ENCODE data around the gene PDZK1IP1.

PDZK1IP1 gene

DNA sequence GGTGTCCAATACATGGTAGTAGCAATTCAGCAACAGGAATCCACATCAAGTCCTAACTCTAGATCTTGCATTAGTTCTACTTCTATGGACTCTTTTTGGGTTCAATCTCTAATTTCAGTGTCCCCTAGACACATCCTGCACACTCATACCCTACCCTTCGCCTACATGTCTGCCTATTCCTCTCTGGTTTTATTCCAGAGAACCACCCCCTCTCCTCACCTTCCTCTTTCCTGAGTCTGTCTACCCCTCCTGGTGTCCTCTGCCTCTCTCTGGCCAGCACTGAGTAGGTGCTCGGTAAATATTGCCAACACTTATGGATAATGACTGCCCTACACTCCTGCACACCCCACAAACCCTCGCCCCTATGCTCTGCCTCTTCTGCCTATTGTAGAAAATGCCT lies 32.6 kb upstream of the PDZK1IP1 start:
- Histone ChIP-seq H3K4me1 (ENCODE audit: insufficient read depth, low read length) (no peaks in the 10 kb centered on the region), H3K27ac (ENCODE audit: low read depth, low read length) (no peak overlapping the region), H3K36me3 (ENCODE audit: insufficient read depth, low read length) (no peaks in the 10 kb centered on the region)

DNA sequence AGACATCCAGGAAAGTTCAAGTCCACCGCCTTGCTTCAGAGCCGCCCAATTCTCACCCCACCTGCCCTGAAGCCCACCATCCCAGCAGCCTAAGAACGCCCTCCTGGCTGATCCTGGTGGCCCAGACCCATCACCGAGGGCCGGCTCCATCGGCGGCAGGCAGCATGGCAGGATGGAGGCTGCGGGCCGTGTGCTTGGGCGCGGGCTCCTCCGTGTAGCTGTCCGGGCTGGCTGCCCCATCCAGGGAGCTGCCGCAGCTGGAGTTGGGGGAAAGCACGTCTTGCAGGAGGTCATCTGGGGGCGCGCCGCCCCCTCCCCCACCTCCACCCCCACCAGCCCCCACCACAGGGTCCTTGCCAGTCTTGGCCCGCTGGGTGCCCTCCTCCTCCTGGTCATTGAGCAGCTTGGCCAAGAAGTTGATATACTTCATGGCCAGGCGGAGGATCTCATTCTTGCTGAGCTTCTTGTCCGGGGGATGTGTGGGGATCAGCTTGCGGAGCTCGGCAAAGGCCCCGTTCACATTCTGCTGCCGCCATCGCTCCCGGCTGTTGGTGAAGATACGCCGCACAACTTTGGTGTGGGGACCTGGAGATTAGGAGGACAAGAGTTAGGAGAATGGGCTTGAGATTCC lies 29.9 kb upstream of the PDZK1IP1 start:
- no peaks in the 10 kb centered on the region for H3K4me1 ChIP-seq (ENCODE audit: insufficient read depth, low read length)

More for the DNA sequence above, 32.6 kb upstream of the PDZK1IP1 start:
- no peak overlapping the region for H3K4me3 ChIP-seq (ENCODE audit: low read depth in 1 of 2, low read length in 2 of 2)
- no peak overlapping the region for H3K9ac ChIP-seq (ENCODE audit: low read length)
- peaks cover 39 to 48% of the 10 kb centered on the region in 2 donors for H3K27me3 ChIP-seq (ENCODE audit: control insufficient read depth in 1 of 2, insufficient read depth in 2 of 2, low read length in 2 of 2)
- no peaks in the 10 kb centered on the region for H3K9me3 ChIP-seq (ENCODE audit: low read length)

GRCh38 chr1:47219001-47219400 lies 29.2 kb upstream of the PDZK1IP1 start:
- Histone ChIP-seq H3K27ac (ENCODE audit: low read depth, low read length) (no peak overlapping the region), H3K36me3 (ENCODE audit: insufficient read depth, low read length) (no peaks in the 10 kb centered on the region), H3K9me3 (ENCODE audit: low read length) (no peaks in the 10 kb centered on the region), H3K4me1 (ENCODE audit: insufficient read depth, low read length) (no peaks in the 10 kb centered on the region), H3K27me3 (ENCODE audit: control insufficient read depth in 1 of 2, insufficient read depth in 2 of 2, low read length in 2 of 2) (peaks cover 13 to 17% of the 10 kb centered on the region in 2 donors), H3K9ac (ENCODE audit: low read length) (no peak overlapping the region), H3K4me3 (ENCODE audit: low read depth in 1 of 2, low read length in 2 of 2) (no peak overlapping the region)

More for the DNA sequence above, 29.9 kb upstream of the PDZK1IP1 start:
- Histone ChIP-seq H3K27ac (ENCODE audit: low read depth, low read length) (no peak overlapping the region), H3K9ac (ENCODE audit: low read length) (no peak overlapping the region), H3K9me3 (ENCODE audit: low read length) (no peaks in the 10 kb centered on the region), H3K27me3 (ENCODE audit: control insufficient read depth in 1 of 2, insufficient read depth in 2 of 2, low read length in 2 of 2) (peaks cover 20 to 24% of the 10 kb centered on the region in 2 donors), H3K4me3 (ENCODE audit: low read depth in 1 of 2, low read length in 2 of 2) (no peak overlapping the region), H3K36me3 (ENCODE audit: insufficient read depth, low read length) (no peaks in the 10 kb centered on the region)

DNA sequence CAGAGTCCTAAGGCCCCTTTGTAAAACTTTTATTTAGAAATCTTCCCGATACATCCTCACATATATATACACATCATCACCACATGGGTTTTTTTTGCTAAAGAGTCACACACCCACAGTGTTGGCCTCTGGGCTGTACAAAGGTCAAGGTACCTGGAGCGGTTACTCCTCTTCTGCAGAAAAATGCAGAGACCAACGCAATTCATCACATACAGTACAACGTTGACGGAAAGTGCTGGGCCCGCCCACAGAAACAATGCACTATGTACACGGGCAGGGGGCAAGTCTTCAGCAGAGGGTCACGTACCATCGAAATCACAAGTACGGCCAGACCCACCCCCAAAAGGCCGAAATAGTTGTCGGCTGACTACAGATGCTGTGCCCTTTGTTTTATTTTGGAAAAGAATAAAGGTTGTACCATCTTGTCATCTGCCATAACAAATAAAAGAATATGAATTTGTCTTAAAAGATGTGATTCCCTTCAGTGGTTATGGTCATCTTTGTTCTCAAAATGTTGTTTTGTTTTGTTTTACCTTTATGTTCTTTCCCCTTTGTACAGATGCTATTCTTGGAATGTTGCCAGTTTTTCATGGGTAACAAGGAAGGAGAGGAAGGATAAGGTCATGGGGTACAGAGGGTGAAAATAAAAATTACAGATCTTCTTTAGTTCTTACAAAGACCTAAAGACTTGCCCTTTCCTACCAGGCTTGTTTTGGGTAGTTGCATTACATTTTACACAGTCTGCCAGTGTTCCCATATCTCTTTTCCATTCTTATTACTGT lies 26.6 kb upstream of the PDZK1IP1 start:
- Histone ChIP-seq H3K27me3 (ENCODE audit: control insufficient read depth in 1 of 2, insufficient read depth in 2 of 2, low read length in 2 of 2) (no peaks in the 10 kb centered on the region), H3K4me3 (ENCODE audit: low read depth in 1 of 2, low read length in 2 of 2) (no peak overlapping the region), H3K9me3 (ENCODE audit: low read length) (no peaks in the 10 kb centered on the region), H3K27ac (ENCODE audit: low read depth, low read length) (no peak overlapping the region), H3K4me1 (ENCODE audit: insufficient read depth, low read length) (no peaks in the 10 kb centered on the region), H3K9ac (ENCODE audit: low read length) (no peak overlapping the region), H3K36me3 (ENCODE audit: insufficient read depth, low read length) (no peaks in the 10 kb centered on the region)

- H3K9me3 ChIP-seq (ENCODE audit: low read length), result no peaks in the 10 kb centered on the region
- no peak overlapping the region for H3K27ac ChIP-seq (ENCODE audit: low read depth, low read length)
- no peaks in the 10 kb centered on the region for H3K27me3 ChIP-seq (ENCODE audit: control insufficient read depth in 1 of 2, insufficient read depth in 2 of 2, low read length in 2 of 2)
- H3K4me3 ChIP-seq (ENCODE audit: low read depth in 1 of 2, low read length in 2 of 2), result no peak overlapping the region
- no peaks in the 10 kb centered on the region for H3K4me1 ChIP-seq (ENCODE audit: insufficient read depth, low read length)
- no peak overlapping the region for H3K9ac ChIP-seq (ENCODE audit: low read length)
- H3K36me3 ChIP-seq (ENCODE audit: insufficient read depth, low read length), result no peaks in the 10 kb centered on the region
These were observed 25.9 kb upstream of the PDZK1IP1 start for GRCh38 chr1:47215713-47216112.

GRCh38 chr1:47214549-47214948 lies 24.7 kb upstream of the PDZK1IP1 start:
- Histone ChIP-seq H3K27ac (ENCODE audit: low read depth, low read length) (no peak overlapping the region), H3K36me3 (ENCODE audit: insufficient read depth, low read length) (no peaks in the 10 kb centered on the region), H3K27me3 (ENCODE audit: control insufficient read depth in 1 of 2, insufficient read depth in 2 of 2, low read length in 2 of 2) (no peaks in the 10 kb centered on the region), H3K9me3 (ENCODE audit: low read length) (no peaks in the 10 kb centered on the region), H3K4me3 (ENCODE audit: low read depth in 1 of 2, low read length in 2 of 2) (no peak overlapping the region), H3K4me1 (ENCODE audit: insufficient read depth, low read length) (no peaks in the 10 kb centered on the region), H3K9ac (ENCODE audit: low read length) (no peak overlapping the region)

DNA sequence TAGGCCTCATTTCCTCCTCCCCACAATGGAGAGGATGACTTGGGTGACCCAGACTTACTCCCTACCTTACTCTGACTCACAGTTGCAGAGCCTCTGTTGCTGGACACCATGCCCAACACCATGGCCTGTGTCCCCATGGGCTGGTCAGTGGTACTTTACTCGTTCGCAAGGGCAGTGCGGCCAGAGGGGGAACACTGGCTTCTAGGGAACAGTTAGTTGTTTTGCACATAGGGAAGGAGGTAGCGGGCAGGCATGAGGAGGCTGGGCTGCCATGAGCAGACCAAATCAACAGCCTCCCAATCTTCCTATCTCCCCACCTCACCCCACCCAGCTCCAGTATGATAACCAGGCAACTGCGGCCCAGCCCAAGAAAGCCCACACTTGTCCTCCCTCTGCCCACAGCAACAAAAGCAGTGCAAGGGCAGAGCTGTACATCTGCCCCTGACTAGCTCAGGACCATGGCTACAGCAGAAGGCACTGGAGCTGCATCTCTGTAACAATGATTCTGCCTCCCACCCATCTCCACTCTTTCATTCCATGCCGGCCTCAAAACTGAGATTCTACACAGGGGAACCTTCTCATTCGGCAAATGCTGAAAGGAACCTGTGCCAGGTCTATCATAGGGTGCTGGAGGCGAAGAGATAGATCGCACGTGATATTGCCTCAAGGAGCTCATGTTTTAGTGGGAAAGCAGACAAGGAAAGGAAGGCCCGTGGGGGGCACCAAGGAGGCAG lies 23.6 kb upstream of the PDZK1IP1 start:
- Histone ChIP-seq H3K27me3 (ENCODE audit: control insufficient read depth in 1 of 2, insufficient read depth in 2 of 2, low read length in 2 of 2) (peaks cover 0 to 2% of the 10 kb centered on the region in 2 donors), H3K9me3 (ENCODE audit: low read length) (no peaks in the 10 kb centered on the region), H3K4me3 (ENCODE audit: low read depth in 1 of 2, low read length in 2 of 2) (no peak overlapping the region), H3K36me3 (ENCODE audit: insufficient read depth, low read length) (no peaks in the 10 kb centered on the region), H3K27ac (ENCODE audit: low read depth, low read length) (no peak overlapping the region), H3K4me1 (ENCODE audit: insufficient read depth, low read length) (no peaks in the 10 kb centered on the region), H3K9ac (ENCODE audit: low read length) (no peak overlapping the region)

DNA sequence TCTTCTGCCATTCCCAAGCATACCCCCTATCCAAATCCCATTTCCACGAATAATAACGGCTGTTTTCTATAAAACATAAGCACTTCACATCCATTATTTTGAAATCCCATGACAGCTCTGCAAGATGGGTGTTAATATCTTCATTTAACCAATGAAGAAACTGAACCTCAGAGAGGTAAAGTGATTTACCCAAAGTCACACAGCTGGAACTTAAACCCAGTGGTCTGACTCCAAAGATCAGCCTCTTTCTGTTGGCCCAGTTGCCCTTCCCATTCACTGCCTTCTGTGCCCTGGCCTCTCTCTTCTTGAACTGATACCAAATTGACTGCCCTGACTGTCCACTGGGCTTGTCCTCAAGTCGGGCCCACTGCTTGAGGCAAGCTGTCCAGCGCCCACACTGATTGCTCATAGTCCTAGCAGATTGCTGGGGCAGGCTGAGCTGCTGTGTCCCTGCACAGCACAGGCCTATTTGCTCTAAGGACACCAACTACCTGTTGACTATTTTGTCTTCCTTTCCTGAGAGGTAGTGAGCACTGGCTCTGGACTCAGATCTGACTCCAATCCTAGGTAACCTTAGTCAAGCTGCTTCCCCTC lies 22.9 kb upstream of the PDZK1IP1 start:
- peaks cover 0 to 4% of the 10 kb centered on the region in 2 donors for H3K27me3 ChIP-seq (ENCODE audit: control insufficient read depth in 1 of 2, insufficient read depth in 2 of 2, low read length in 2 of 2)
- no peak overlapping the region for H3K4me3 ChIP-seq (ENCODE audit: low read depth in 1 of 2, low read length in 2 of 2)
- no peaks in the 10 kb centered on the region for H3K4me1 ChIP-seq (ENCODE audit: insufficient read depth, low read length)
- no peaks in the 10 kb centered on the region for H3K9me3 ChIP-seq (ENCODE audit: low read length)
- H3K9ac ChIP-seq (ENCODE audit: low read length), result no peak overlapping the region
- no peaks in the 10 kb centered on the region for H3K36me3 ChIP-seq (ENCODE audit: insufficient read depth, low read length)
- no peak overlapping the region for H3K27ac ChIP-seq (ENCODE audit: low read depth, low read length)

DNA sequence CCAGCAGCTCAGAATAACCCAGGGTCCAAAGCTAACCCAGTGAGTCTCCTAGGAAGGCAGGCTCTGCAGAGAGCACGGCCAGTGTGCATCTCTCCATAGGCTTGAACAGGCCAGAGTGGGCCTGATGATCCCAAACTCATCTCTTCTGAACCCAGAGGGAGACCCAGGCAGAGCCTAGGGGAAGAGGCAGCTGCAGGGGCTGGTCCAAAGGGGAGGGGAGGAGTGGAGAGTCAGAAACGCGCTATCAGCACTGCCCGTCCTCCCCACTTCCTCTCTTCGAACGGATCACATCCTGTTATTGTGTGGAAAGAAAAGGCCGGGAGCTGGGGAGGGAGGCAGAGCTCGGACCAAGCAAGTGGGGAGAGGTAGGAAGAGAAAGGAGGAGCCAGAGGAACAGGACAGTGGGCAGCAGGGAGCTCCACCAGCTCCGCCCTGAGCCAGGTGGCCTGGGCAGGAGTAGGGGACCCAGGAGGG lies 22.0 kb upstream of the PDZK1IP1 start:
- H3K36me3 ChIP-seq (ENCODE audit: insufficient read depth, low read length), result no peaks in the 10 kb centered on the region
- H3K27me3 ChIP-seq (ENCODE audit: control insufficient read depth in 1 of 2, insufficient read depth in 2 of 2, low read length in 2 of 2), result peaks cover 0 to 4% of the 10 kb centered on the region in 2 donors
- H3K27ac ChIP-seq (ENCODE audit: low read depth, low read length), result no peak overlapping the region
- no peaks in the 10 kb centered on the region for H3K4me1 ChIP-seq (ENCODE audit: insufficient read depth, low read length)
- H3K9ac ChIP-seq (ENCODE audit: low read length), result no peak overlapping the region
- H3K4me3 ChIP-seq (ENCODE audit: low read depth in 1 of 2, low read length in 2 of 2), result no peak overlapping the region
- no peaks in the 10 kb centered on the region for H3K9me3 ChIP-seq (ENCODE audit: low read length)

- Histone ChIP-seq H3K36me3 (ENCODE audit: insufficient read depth, low read length) (no peaks in the 10 kb centered on the region), H3K4me3 (ENCODE audit: low read depth in 1 of 2, low read length in 2 of 2) (no peak overlapping the region), H3K9me3 (ENCODE audit: low read length) (no peaks in the 10 kb centered on the region), H3K9ac (ENCODE audit: low read length) (no peak overlapping the region), H3K4me1 (ENCODE audit: insufficient read depth, low read length) (no peaks in the 10 kb centered on the region), H3K27me3 (ENCODE audit: control insufficient read depth in 1 of 2, insufficient read depth in 2 of 2, low read length in 2 of 2) (peaks cover 0 to 4% of the 10 kb centered on the region in 2 donors), H3K27ac (ENCODE audit: low read depth, low read length) (no peak overlapping the region)
These were observed 20.8 kb upstream of the PDZK1IP1 start for GRCh38 chr1:47210666-47211065.

DNA sequence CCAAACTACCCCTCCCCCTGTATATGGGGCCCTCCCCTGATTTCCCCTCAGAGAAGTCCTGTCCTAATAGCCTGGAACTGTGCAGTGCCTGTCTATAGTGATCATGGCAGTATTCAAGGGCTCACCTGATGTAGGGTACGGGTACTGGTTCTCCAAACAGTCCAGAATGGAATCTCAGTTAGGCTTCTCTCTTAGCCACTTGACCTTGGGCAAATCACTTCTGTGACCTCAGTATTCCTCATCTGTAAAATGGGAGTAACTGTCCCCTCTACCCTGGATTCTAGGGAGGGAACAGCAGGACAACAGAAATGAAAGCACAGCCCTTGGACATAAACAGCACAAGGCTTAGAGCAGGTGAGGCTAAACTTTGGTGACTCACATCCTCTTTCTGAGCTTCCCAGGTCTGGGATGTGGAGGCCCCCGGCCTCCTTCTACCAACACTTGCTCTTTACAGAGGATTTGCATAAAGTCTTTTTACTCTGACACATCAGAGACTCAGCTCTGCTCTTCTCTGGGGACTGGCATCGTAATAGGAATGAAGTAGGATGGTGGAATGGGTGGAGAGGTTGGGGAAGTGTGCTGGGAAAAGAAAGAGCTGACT lies 20.0 kb upstream of the PDZK1IP1 start:
- no peaks in the 10 kb centered on the region for H3K36me3 ChIP-seq (ENCODE audit: insufficient read depth, low read length)
- no peaks in the 10 kb centered on the region for H3K9me3 ChIP-seq (ENCODE audit: low read length)
- no peak overlapping the region for H3K4me3 ChIP-seq (ENCODE audit: low read depth in 1 of 2, low read length in 2 of 2)
- no peak overlapping the region for H3K9ac ChIP-seq (ENCODE audit: low read length)
- H3K27ac ChIP-seq (ENCODE audit: low read depth, low read length), result no peak overlapping the region
- H3K27me3 ChIP-seq (ENCODE audit: control insufficient read depth in 1 of 2, insufficient read depth in 2 of 2, low read length in 2 of 2), result peaks cover 0 to 4% of the 10 kb centered on the region in 2 donors
- no peaks in the 10 kb centered on the region for H3K4me1 ChIP-seq (ENCODE audit: insufficient read depth, low read length)

All from muscle layer of colon (tissue), 2 donors.